Ovary (tissue), 3 donors: ENCODE data around the gene ANK2.

ENCODE experiments used
- EP300 ChIP-seq: sonication (generic); formaldehyde crosslinking; IDR thresholded peaks from one replicate; pipeline ENCODE4 v1.6.1; 2017; ENCODE audit warnings: antibody characterized with exemption
- TF ChIP-seq, protein P1 (sequence below), 3 donors: fragments of 450-650 bp in 2 of 3; fragments of 200-600 bp in 1 of 3; IDR thresholded peaks; one replicate each; pipeline versions ENCODE4 v1.5.1 to v1.8.0; 2016 to 2022; ENCODE audit warnings: antibody characterized with exemption in 3 of 3, mild to moderate bottlenecking in 1 of 3
- donor health status: DM: no; HTN: no; CAD: no.

DNA sequence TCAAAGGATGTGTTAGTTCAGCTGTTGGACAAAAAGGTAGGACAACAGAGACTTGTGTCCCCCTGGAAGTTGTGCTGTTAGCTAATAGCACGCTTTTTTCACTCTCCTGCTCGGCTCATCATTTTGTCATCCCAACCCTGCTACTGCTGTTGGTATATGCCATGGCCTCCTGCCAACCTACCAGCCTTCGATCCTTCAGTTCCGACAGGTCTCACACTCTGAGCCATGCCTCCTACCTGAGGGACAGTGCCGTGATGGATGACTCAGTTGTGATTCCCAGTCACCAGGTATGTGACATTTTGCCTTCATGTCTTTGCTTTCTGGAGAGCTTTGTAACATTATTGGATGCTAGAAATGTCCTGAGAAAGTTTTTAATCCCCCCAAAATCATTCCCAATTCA is 268.1 kb downstream of the ANK2 start:
- TF ChIP-seq, protein P1, sequence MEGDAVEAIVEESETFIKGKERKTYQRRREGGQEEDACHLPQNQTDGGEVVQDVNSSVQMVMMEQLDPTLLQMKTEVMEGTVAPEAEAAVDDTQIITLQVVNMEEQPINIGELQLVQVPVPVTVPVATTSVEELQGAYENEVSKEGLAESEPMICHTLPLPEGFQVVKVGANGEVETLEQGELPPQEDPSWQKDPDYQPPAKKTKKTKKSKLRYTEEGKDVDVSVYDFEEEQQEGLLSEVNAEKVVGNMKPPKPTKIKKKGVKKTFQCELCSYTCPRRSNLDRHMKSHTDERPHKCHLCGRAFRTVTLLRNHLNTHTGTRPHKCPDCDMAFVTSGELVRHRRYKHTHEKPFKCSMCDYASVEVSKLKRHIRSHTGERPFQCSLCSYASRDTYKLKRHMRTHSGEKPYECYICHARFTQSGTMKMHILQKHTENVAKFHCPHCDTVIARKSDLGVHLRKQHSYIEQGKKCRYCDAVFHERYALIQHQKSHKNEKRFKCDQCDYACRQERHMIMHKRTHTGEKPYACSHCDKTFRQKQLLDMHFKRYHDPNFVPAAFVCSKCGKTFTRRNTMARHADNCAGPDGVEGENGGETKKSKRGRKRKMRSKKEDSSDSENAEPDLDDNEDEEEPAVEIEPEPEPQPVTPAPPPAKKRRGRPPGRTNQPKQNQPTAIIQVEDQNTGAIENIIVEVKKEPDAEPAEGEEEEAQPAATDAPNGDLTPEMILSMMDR (IDR thresholded peaks at IDR 0.05): no peak
- no peak for TF ChIP-seq EP300
